DND-41 (cell line): ENCODE results near the gene ZNF688.
A peak's percentile ranks its signal among the peaks of the same experiment; 100 is the strongest.

Experiments
- ATAC-seq: fragments of 200-7000 bp; cut with Tn5 transposase; 3 replicates; pipeline ENCODE4 v1.9.1; 2021; ENCODE audit warnings: low read depth; ENCODE audit not compliant: insufficient read depth
- DNase-seq: peaks from one replicate; pipeline ENCODE4 v3.0.0-alpha.2; 2020
- H2AFZ ChIP-seq: 2 replicates; pipeline ENCODE4 v1.6.0; 2012; ENCODE audit warnings: low read depth, low read length
- H3K27ac ChIP-seq: 2 replicates; pipeline ENCODE4 v1.5.1; 2012; ENCODE audit warnings: low read length, inconsistent platforms
- H3K27me3 ChIP-seq: fragments of 200-600 bp; sonication (generic); 2 replicates; pipeline ENCODE4 v1.6.0; 2012; ENCODE audit warnings: low read length, mild to moderate bottlenecking, inconsistent platforms; ENCODE audit not compliant: insufficient read depth, poor library complexity
- H3K36me3 ChIP-seq: 2 replicates; pipeline ENCODE4 v1.5.1; 2012; ENCODE audit warnings: low read length, inconsistent platforms; ENCODE audit not compliant: insufficient read depth
- H3K4me1 ChIP-seq: 2 replicates; pipeline ENCODE4 v1.5.1; 2012; ENCODE audit warnings: mild to moderate bottlenecking, low read length; ENCODE audit not compliant: insufficient read depth
- H3K4me2 ChIP-seq: 2 replicates; pipeline ENCODE4 v1.6.0; 2012; ENCODE audit warnings: mild to moderate bottlenecking, moderate library complexity, low read length, inconsistent platforms; ENCODE audit not compliant: insufficient read depth
- H3K4me3 ChIP-seq, 2 experiments: fragments of 200-600 bp in 1 of 2; shearing (Covaris generic) in 1 of 2; 2 replicates each; pipeline ENCODE4 v1.5.1; 2012 to 2016; ENCODE audit warnings: inconsistent platforms in 2 of 2, low read length in 2 of 2, mild to moderate bottlenecking in 2 of 2, low read depth in 1 of 2, moderate library complexity in 1 of 2
- H3K79me2 ChIP-seq: 2 replicates; pipeline ENCODE4 v1.6.0; 2012; ENCODE audit warnings: low read length, inconsistent platforms; ENCODE audit not compliant: insufficient read depth
- H3K9ac ChIP-seq: 2 replicates; pipeline ENCODE4 v1.6.0; 2012; ENCODE audit warnings: low read depth, mild to moderate bottlenecking, inconsistent platforms, low read length, moderate library complexity
- H3K9me3 ChIP-seq: 2 replicates; pipeline ENCODE4 v1.5.1; 2012; ENCODE audit warnings: low read length, moderate library complexity, mild to moderate bottlenecking, inconsistent platforms; ENCODE audit not compliant: insufficient read depth, severe bottlenecking
- H4K20me1 ChIP-seq: 2 replicates; pipeline ENCODE4 v1.6.0; 2012; ENCODE audit warnings: low read length; ENCODE audit not compliant: insufficient read depth
- CTCF ChIP-seq: IDR thresholded peaks from 2 replicates; pipeline ENCODE4 v1.5.1; 2012; ENCODE audit warnings: borderline replicate concordance, low read length, moderate library complexity, mild to moderate bottlenecking; ENCODE audit not compliant: poor library complexity, severe bottlenecking; ENCODE audit errors: extremely low read depth
- EZH2 ChIP-seq: IDR thresholded peaks from 3 replicates; pipeline ENCODE4 v1.6.1; 2012; ENCODE audit warnings: borderline replicate concordance, low read depth, mild to moderate bottlenecking, moderate library complexity, low read length, inconsistent platforms; ENCODE audit not compliant: severe bottlenecking

Gene ZNF688

DNA sequence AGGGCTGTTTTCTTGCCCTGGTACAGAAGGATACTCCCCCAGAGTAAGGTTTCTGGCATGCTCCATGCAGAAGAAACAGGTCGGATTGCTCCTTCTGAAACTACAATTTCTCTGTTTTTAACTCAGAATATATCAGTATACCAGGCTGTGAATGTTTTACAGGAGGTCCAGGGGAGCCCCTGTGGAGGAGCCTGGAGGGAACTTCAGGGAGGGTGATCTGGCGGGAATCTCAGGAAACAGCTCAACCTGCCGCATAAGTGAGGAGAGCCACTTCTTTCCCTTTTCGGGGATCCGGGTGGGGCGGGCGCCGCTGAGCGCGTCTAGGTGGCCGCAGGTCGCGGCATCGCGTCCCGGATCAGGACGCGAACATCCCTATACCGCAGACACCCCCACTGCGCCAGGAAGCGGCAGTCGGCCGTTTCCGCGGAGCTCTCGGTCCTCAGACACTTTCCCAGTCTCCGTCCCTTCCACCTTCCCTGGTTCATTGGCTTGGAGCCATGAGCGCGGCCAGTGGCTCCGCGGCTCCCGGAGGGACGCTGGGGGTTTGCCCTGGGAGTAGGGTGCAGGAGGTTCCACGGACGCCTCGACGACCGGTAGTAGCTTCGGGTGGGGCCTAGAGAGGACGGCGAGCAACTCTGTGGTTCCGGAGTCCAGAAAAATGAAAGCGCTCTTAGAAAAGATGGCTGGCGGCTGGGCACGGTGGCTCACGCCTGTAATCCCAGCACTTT is 10.3 kb downstream of the ZNF688 start:
- H4K20me1 ChIP-seq = no peaks in the 10 kb centered on the region
- H3K79me2 ChIP-seq = peaks cover 19% of the 10 kb centered on the region
- no peaks in the 10 kb centered on the region for H3K9me3 ChIP-seq
- no peak overlapping the region for H2AFZ ChIP-seq
- no peak for TF ChIP-seq CTCF
- TF ChIP-seq EZH2 = no peak
- H3K4me2 ChIP-seq = no peak overlapping the region
- H3K36me3 ChIP-seq = peaks cover 4% of the 10 kb centered on the region
- no peak for DNase-seq
- H3K9ac ChIP-seq = no peak overlapping the region
- H3K27me3 ChIP-seq = no peaks in the 10 kb centered on the region
- no peak overlapping the region for H3K4me3 ChIP-seq
- H3K27ac ChIP-seq = no peak overlapping the region
- no peak for ATAC-seq
- H3K4me1 ChIP-seq = peaks cover 22% of the 10 kb centered on the region

DNA sequence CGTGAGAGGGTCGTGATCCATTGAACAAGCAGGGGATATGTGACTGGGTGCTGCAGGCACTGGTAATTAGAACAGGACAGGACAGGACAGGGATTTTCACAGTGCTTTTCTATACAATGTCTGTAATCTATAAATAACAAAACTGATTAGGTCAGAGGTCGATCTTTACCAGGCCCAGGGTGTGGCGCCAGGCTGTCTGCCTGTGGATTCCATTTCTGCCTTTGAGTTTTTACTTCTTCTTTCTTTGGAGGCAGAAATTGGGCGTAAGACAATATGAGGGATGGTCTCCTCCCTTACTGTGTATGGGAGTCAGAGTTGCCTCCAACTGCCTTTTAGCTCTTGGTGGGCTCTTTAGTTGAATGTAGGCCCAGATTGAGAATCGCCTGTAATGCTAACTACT is 11.8 kb downstream of the ZNF688 start:
- ATAC-seq = no peak
- no peak overlapping the region for H3K27ac ChIP-seq

DNA sequence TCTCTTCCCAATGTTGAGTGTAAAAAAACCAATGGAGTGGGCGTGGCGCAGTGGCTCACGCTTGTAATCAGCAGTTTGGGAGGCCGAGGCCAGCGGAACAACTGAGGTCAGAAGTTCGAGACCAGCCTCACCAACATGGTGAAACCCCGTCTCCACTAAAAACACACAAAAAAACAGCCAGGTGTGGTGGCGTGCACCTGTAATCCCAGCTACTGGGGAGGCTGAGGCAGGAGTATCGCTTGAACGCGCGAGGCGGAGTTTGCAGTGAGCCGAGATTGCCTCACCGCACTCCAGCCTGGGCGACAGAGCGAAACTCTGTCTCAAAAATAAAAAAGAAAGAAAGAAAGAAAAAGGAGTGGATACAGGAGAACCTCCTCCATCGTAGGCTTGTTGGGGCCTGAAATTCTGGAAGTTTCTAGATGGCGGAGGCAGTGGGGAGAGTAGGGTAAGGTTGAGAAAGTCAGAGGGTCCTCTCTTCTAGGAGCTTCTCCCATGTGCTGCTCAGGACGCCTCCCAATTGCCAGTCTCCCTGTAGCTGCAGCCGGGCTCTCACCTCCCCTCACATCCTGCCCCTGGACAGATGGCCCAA is 12.6 kb downstream of the ZNF688 start:
- Histone ChIP-seq H4K20me1 (peaks cover 7% of the 10 kb centered on the region; the same call in 1 of the 2 replicates), H3K4me1 (peaks cover 35% of the 10 kb centered on the region), H3K9ac (peak overlapping the region; percentile 97), H3K79me2 (peaks cover 41% of the 10 kb centered on the region), H3K4me2 (peak overlapping the region; percentile 97), H2AFZ (peak overlapping the region; percentile 69), H3K4me3 (peak overlapping the region in 1 of 2 experiments; percentile 69; a peak in 3 of 4 replicates), H3K27me3 (no peaks in the 10 kb centered on the region), H3K27ac (peak overlapping the region; percentile 87), H3K9me3 (no peaks in the 10 kb centered on the region), H3K36me3 (peaks cover 26% of the 10 kb centered on the region)
- TF ChIP-seq CTCF = no peak
- no peak for TF ChIP-seq EZH2
- no peak for DNase-seq
- ATAC-seq = no peak

More for the DNA sequence above, 11.8 kb downstream of the ZNF688 start:
- Histone ChIP-seq H3K27me3 (no peaks in the 10 kb centered on the region), H3K9me3 (no peaks in the 10 kb centered on the region), H3K36me3 (peaks cover 19% of the 10 kb centered on the region), H3K9ac (no peak overlapping the region), H3K4me3 (no peak overlapping the region), H2AFZ (no peak overlapping the region), H3K4me2 (no peak overlapping the region), H3K4me1 (peaks cover 35% of the 10 kb centered on the region), H3K79me2 (peaks cover 35% of the 10 kb centered on the region), H4K20me1 (no peaks in the 10 kb centered on the region; the same call in 1 of the 2 replicates)
- DNase-seq = no peak
- TF ChIP-seq CTCF = no peak
